ENCODE data around the gene MEF2A. TPM values are rescaled to one million over a fixed set of nuclear protein-coding genes. Genes with fewer than 3 reads are reported as not detected.
"Not testable (repeated sequence)": the region's sequence is repeated elsewhere in the genome, so short reads cannot be mapped to it uniquely, and the experiment has no call there.

The MEF2A gene
- total RNA-seq (27.4 TPM), polyA plus RNA-seq (32.4 TPM)
- long read RNA-seq, donor 1 = 0 reads
- long read RNA-seq, donor 2 = 0 reads
- long read RNA-seq, donor 3, full-length matches to known transcripts = 6 of 11 reads
- long read RNA-seq, donor 3, partial matches to known transcripts = 5 of 11 reads
- long read RNA-seq, donor 3, other reads (novel, unspliced or antisense) = 0 of 11 reads
- long read RNA-seq, donor 4, partial matches to known transcripts = 8 of 11 reads
- long read RNA-seq, donor 4, other reads (novel, unspliced or antisense) = 0 of 11 reads
- long read RNA-seq, donor 5, transcript MEF2A-204 (11 exons, 2,854 nt) = major isoform, 6 of 12 reads
- long read RNA-seq, donor 5, partial matches to known transcripts = 5 of 12 reads
- long read RNA-seq, donor 5, other reads (novel, unspliced or antisense) = 0 of 12 reads
- long read RNA-seq, donor 6, full-length matches to known transcripts = 10 of 10 reads
- long read RNA-seq, donor 6, partial matches to known transcripts = 0 of 10 reads
- long read RNA-seq, donor 6, other reads (novel, unspliced or antisense) = 0 of 10 reads
- long read RNA-seq, donor 7, full-length matches to known transcripts = 5 of 5 reads
- long read RNA-seq, donor 7, partial matches to known transcripts = 0 of 5 reads
- long read RNA-seq, donor 7, other reads (novel, unspliced or antisense) = 0 of 5 reads
- long read RNA-seq, donor 8, partial matches to known transcripts = 0 of 1 reads
- long read RNA-seq, donor 8, other reads (novel, unspliced or antisense) = 0 of 1 reads
- long read RNA-seq, donor 9, full-length matches to known transcripts = 8 of 18 reads
- long read RNA-seq, donor 9, partial matches to known transcripts = 10 of 18 reads
- long read RNA-seq, donor 9, other reads (novel, unspliced or antisense) = 0 of 18 reads
- long read RNA-seq, donor 10, full-length matches to known transcripts = 6 of 25 reads
- long read RNA-seq, donor 10, partial matches to known transcripts = 19 of 25 reads
- long read RNA-seq, donor 10, other reads (novel, unspliced or antisense) = 0 of 25 reads

DNA sequence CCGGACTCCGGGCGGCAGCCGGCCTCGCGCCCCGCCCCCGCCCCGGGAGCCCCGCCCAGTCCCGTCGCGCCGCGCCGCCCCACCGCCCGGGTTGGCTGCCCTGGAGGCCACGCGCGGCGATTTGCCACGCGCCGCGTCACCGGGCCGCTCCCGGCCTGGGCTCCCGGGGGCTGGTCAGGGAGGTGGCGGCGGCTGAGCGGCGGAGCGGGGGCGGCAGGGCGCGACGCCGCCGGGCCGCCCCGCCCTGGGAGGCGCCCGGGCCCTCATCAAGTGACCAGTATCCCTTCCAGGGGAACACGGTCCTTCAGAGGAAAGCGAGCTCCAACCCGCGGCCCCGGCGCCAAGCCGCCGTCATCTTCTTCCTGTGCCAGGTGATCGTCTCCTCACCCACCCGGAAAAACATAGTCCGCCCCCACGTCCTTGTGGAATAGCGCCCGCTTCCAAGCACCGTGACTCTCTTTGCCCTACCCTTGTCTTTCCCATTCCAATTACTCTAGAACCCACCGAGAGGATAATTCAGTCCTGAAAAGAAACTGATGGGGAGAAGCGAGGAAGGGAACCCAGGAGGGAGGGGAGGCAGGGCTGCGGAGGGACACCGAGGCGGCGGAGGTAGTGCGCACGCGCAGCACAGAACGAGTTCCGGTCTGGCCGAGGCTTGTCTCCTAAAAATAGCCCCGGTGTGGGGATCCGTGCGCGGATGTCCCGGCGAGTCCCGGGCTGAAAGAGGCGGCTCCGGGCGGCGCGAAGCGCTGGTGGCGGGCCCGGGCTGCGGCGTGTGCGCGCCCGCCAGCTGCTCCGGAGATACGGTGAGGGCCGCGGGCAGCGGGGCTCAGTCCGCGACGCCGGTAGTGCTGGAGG lies at the start of gene MEF2A:
Gene MEF2A (plus strand): TSS at position 686 of the 858 bp plus-strand sequence. CDS start 67,136 bp downstream, outside the sequence.
- Histone ChIP-seq H3K4me3 (ENCODE audit: low read length in 2 of 2) (peak within 1 kb of the TSS; percentile 59 to 96), H3K27ac (ENCODE audit: low read depth in 1 of 2, low read length in 1 of 2) (peak within 1 kb of the TSS; percentile 89 to 93), H3K36me3 (ENCODE audit: control insufficient read depth in 2 of 2, insufficient read depth in 2 of 2, low read length in 1 of 2) (no peaks in the 10 kb centered on the region), H3K27me3 (ENCODE audit: control insufficient read depth in 2 of 2, insufficient read depth in 1 of 2, low read length in 1 of 2) (no peaks in the 10 kb centered on the region), H3K4me1 (ENCODE audit: control insufficient read depth in 2 of 2, insufficient read depth in 2 of 2, low read length in 2 of 2) (peaks cover 18 to 31% of the 10 kb centered on the region in 2 donors), H3K9me3 (ENCODE audit: control insufficient read depth in 2 of 2, insufficient read depth in 1 of 2, low read length in 1 of 2) (no peaks in the 10 kb centered on the region)
- WGBS = under 1% methylated on average over 101 of the region's 101 CpGs
- DNase-seq (ENCODE audit: low read depth in 6 of 9, low spot score in 9 of 9) = peak; percentile 87 to 97 (median 89)

DNA sequence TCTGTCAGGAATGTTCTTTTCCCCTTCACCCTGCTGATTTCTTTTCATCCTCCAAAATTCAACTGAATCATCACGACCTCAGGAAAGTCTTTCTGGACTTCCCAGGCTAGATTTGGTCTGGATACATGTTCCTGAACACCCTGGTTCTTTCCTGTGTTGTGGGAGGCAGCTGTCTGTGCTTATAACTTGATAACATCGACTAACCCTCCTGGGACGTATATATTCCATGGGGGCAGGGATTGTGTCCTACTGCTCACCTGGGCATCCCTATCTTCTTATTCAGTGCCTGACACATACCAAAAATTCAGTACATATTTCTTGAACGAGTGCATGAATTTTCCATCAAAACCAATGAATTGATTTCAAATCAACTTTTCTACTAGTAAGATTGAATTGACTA lies 47.6 kb upstream of the MEF2A start:
- DNase-seq (ENCODE audit: low read depth in 6 of 9, low spot score in 9 of 9) = no peak
- no peaks in the 10 kb centered on the region for H3K36me3 ChIP-seq (ENCODE audit: control insufficient read depth in 2 of 2, insufficient read depth in 2 of 2, low read length in 1 of 2)
- 94% methylated on average over 4 of the region's 4 CpGs for WGBS
- H3K9me3 ChIP-seq (ENCODE audit: control insufficient read depth in 2 of 2, insufficient read depth in 1 of 2, low read length in 1 of 2) = peaks cover 0 to 4% of the 10 kb centered on the region in 2 donors
- no peak overlapping the region for H3K4me3 ChIP-seq (ENCODE audit: low read length in 2 of 2)
- no peak overlapping the region for H3K27ac ChIP-seq (ENCODE audit: low read depth in 1 of 2, low read length in 1 of 2)
- peaks cover 2 to 5% of the 10 kb centered on the region in 2 donors for H3K4me1 ChIP-seq (ENCODE audit: control insufficient read depth in 2 of 2, insufficient read depth in 2 of 2, low read length in 2 of 2)
- no peaks in the 10 kb centered on the region for H3K27me3 ChIP-seq (ENCODE audit: control insufficient read depth in 2 of 2, insufficient read depth in 1 of 2, low read length in 1 of 2)

DNA sequence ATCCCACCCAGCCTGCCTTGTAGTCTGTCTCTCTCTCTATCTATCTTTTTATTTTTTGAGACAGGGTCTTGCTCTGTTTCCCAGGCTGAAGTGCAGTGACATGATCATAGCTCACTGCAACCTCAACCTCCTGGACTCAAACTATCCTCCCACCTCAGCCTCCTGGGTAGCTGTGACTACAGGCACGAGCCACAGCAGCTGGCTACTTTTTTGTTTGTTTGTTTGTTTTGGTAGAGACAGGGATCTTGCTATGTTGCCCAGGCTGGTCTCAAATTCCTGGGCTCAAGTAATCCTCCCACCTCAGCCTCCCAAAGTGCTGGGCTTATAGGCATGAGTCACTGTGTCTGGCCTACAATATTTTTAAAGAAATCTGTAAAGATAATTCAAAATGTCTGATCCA lies 46.4 kb upstream of the MEF2A start:
- not testable (repeated sequence) for H3K9me3 ChIP-seq (ENCODE audit: control insufficient read depth in 2 of 2, insufficient read depth in 1 of 2, low read length in 1 of 2); H3K4me3 ChIP-seq (ENCODE audit: low read length in 2 of 2); DNase-seq (ENCODE audit: low read depth in 6 of 9, low spot score in 9 of 9); H3K4me1 ChIP-seq (ENCODE audit: control insufficient read depth in 2 of 2, insufficient read depth in 2 of 2, low read length in 2 of 2); H3K27ac ChIP-seq (ENCODE audit: low read depth in 1 of 2, low read length in 1 of 2); H3K36me3 ChIP-seq (ENCODE audit: control insufficient read depth in 2 of 2, insufficient read depth in 2 of 2, low read length in 1 of 2); H3K27me3 ChIP-seq (ENCODE audit: control insufficient read depth in 2 of 2, insufficient read depth in 1 of 2, low read length in 1 of 2)
- WGBS = 98% methylated on average over 1 of the region's 1 CpG

DNA sequence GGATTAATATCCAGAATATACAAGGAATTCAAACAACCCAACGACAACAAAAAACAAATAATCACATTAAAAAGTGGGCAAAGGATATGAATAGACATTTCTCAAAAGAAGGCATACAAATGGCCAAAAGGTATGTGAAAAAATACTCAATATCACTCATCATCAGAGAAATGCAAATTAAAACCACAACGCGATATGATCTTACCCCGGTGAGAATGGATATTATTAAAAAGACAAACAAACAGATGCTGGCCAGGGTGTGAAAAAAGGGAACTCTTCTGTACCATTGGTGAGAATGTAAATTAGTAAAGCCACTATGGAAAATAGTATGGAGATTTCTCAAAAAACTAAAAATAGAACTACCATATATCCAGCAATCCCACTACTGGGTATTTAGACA lies 43.5 kb upstream of the MEF2A start:
- H3K27ac ChIP-seq (ENCODE audit: low read depth in 1 of 2, low read length in 1 of 2) = no peak overlapping the region
- no peaks in the 10 kb centered on the region for H3K27me3 ChIP-seq (ENCODE audit: control insufficient read depth in 2 of 2, insufficient read depth in 1 of 2, low read length in 1 of 2)
- H3K4me1 ChIP-seq (ENCODE audit: control insufficient read depth in 2 of 2, insufficient read depth in 2 of 2, low read length in 2 of 2) = no peaks in the 10 kb centered on the region
- 89% methylated on average over 4 of the region's 4 CpGs for WGBS
- H3K9me3 ChIP-seq (ENCODE audit: control insufficient read depth in 2 of 2, insufficient read depth in 1 of 2, low read length in 1 of 2) = peaks cover 0 to 5% of the 10 kb centered on the region in 2 donors
- H3K36me3 ChIP-seq (ENCODE audit: control insufficient read depth in 2 of 2, insufficient read depth in 2 of 2, low read length in 1 of 2) = no peaks in the 10 kb centered on the region
- H3K4me3 ChIP-seq (ENCODE audit: low read length in 2 of 2) = no peak overlapping the region
- DNase-seq (ENCODE audit: low read depth in 6 of 9, low spot score in 9 of 9) = no peak

DNA sequence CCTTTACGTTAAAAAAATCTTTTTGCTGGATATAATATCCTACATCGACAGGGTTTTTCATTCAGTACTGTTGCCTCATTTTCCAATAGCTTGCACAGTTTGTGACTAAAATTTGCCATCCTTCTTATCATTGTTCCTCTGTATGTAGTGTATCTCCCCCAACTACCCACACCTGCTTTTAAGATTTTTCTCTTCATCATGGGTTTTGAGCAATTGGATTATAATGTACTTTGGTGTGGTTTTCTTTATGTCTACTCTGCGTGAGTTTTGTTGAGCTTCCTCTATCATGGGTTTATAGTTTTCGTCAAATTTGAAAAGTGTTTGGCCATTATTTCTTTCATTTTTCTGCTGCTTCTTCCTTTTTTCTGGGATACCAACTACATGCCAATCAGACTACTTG lies 39.6 kb upstream of the MEF2A start:
- H3K9me3 ChIP-seq (ENCODE audit: control insufficient read depth in 2 of 2, insufficient read depth in 1 of 2, low read length in 1 of 2) = peaks cover 0 to 5% of the 10 kb centered on the region in 2 donors
- 26% methylated on average over 4 of the region's 4 CpGs for WGBS
- no peaks in the 10 kb centered on the region for H3K27me3 ChIP-seq (ENCODE audit: control insufficient read depth in 2 of 2, insufficient read depth in 1 of 2, low read length in 1 of 2)
- H3K4me3 ChIP-seq (ENCODE audit: low read length in 2 of 2) = no peak overlapping the region
- H3K27ac ChIP-seq (ENCODE audit: low read depth in 1 of 2, low read length in 1 of 2) = no peak overlapping the region
- DNase-seq (ENCODE audit: low read depth in 6 of 9, low spot score in 9 of 9) = peak in 1 of 9 donors; percentile 58
- H3K36me3 ChIP-seq (ENCODE audit: control insufficient read depth in 2 of 2, insufficient read depth in 2 of 2, low read length in 1 of 2) = no peaks in the 10 kb centered on the region
- H3K4me1 ChIP-seq (ENCODE audit: control insufficient read depth in 2 of 2, insufficient read depth in 2 of 2, low read length in 2 of 2) = no peaks in the 10 kb centered on the region

DNA sequence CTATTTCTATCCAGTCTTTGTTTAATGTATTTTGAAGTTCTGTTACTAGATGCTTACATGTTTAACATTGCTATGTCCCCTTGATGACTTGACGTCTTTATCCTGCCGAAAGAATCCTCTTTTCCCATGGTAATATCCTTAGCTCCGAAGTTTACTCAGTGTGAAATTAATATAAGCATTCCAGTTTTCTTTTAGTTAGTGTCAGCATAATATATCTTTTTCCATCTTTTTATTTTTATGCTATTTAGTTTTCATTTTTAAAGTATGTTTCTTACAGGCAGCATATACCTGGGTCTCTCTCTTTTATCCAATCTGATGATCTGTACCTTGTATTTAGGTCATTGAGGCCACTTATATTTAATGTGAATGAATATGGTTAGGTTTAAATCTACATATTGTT lies 39.1 kb upstream of the MEF2A start:
- no peak for DNase-seq (ENCODE audit: low read depth in 6 of 9, low spot score in 9 of 9)
- Histone ChIP-seq H3K9me3 (ENCODE audit: control insufficient read depth in 2 of 2, insufficient read depth in 1 of 2, low read length in 1 of 2) (peaks cover 0 to 5% of the 10 kb centered on the region in 2 donors), H3K4me3 (ENCODE audit: low read length in 2 of 2) (no peak overlapping the region), H3K27me3 (ENCODE audit: control insufficient read depth in 2 of 2, insufficient read depth in 1 of 2, low read length in 1 of 2) (no peaks in the 10 kb centered on the region), H3K27ac (ENCODE audit: low read depth in 1 of 2, low read length in 1 of 2) (no peak overlapping the region), H3K4me1 (ENCODE audit: control insufficient read depth in 2 of 2, insufficient read depth in 2 of 2, low read length in 2 of 2) (no peaks in the 10 kb centered on the region), H3K36me3 (ENCODE audit: control insufficient read depth in 2 of 2, insufficient read depth in 2 of 2, low read length in 1 of 2) (no peaks in the 10 kb centered on the region)
- 95% methylated on average over 3 of the region's 3 CpGs for WGBS

DNA sequence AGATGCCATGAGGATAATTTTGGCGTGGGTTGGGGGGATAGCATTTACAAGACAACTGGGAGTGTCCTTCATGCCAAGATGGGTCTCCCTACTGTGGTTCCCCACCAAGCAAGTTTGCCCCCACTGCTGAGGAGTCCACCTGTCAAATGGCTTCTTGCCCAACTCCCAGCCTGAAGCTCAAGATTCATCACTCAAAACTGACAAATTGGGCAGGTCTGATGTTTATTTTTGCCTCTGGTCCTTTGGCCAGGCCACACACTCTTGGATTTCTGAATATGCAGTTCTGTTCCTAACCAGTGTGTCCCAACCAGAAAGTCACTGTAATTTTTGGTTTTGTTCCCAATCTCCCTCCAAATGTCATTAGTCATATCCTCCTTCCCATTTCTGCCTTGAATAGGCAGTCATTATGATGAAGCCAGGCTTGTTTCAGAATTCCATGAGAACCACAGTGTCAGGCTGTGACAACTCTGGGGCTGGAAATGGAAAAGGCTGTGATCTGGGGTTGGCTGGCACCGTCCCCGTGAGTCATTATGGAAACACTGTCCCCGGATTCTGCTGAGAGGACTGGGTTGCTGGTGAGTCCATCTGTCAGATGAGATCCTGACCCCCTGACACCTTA lies 29.3 kb upstream of the MEF2A start:
- H3K36me3 ChIP-seq (ENCODE audit: control insufficient read depth in 2 of 2, insufficient read depth in 2 of 2, low read length in 1 of 2) = no peaks in the 10 kb centered on the region
- no peaks in the 10 kb centered on the region for H3K27me3 ChIP-seq (ENCODE audit: control insufficient read depth in 2 of 2, insufficient read depth in 1 of 2, low read length in 1 of 2)
- H3K9me3 ChIP-seq (ENCODE audit: control insufficient read depth in 2 of 2, insufficient read depth in 1 of 2, low read length in 1 of 2) = no peaks in the 10 kb centered on the region
- H3K4me1 ChIP-seq (ENCODE audit: control insufficient read depth in 2 of 2, insufficient read depth in 2 of 2, low read length in 2 of 2) = no peaks in the 10 kb centered on the region
- no peak for DNase-seq (ENCODE audit: low read depth in 6 of 9, low spot score in 9 of 9)
- no peak overlapping the region for H3K4me3 ChIP-seq (ENCODE audit: low read length in 2 of 2)
- H3K27ac ChIP-seq (ENCODE audit: low read depth in 1 of 2, low read length in 1 of 2) = no peak overlapping the region
- 96% methylated on average over 4 of the region's 4 CpGs for WGBS

DNA sequence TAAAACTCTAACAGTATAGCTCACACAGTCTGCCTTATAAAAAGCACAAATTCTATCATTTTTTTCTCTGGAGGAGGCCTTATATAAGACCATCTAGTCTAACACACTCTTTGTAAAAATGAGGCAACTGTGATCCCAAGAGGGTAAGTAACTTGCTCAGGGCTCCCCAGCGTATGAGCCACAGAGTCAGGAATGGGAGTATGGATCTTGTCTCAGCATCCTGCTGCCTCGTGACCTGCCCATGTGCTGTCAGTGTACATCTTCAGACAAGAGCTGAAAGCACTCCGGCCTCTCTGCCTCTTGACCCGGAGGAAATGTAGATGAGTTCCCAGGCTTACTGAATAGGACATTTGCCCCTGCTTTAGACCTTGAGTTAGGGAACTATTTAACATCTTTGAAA lies 28.4 kb upstream of the MEF2A start:
- H3K4me3 ChIP-seq (ENCODE audit: low read length in 2 of 2) = no peak overlapping the region
- no peaks in the 10 kb centered on the region for H3K9me3 ChIP-seq (ENCODE audit: control insufficient read depth in 2 of 2, insufficient read depth in 1 of 2, low read length in 1 of 2)
- H3K36me3 ChIP-seq (ENCODE audit: control insufficient read depth in 2 of 2, insufficient read depth in 2 of 2, low read length in 1 of 2) = no peaks in the 10 kb centered on the region
- H3K27me3 ChIP-seq (ENCODE audit: control insufficient read depth in 2 of 2, insufficient read depth in 1 of 2, low read length in 1 of 2) = no peaks in the 10 kb centered on the region
- H3K27ac ChIP-seq (ENCODE audit: low read depth in 1 of 2, low read length in 1 of 2) = no peak overlapping the region
- no peak for DNase-seq (ENCODE audit: low read depth in 6 of 9, low spot score in 9 of 9)
- H3K4me1 ChIP-seq (ENCODE audit: control insufficient read depth in 2 of 2, insufficient read depth in 2 of 2, low read length in 2 of 2) = no peaks in the 10 kb centered on the region
- 97% methylated on average over 4 of the region's 4 CpGs for WGBS

All from thymus (tissue), 14 donors.